Transverse colon (tissue), 4 donors: Measurements from ENCODE around the gene TBX5. TPM values are rescaled to one million over a fixed set of nuclear protein-coding genes. Genes with fewer than 3 reads are reported as not detected.

Experiments used
- DNase-seq: peaks from one replicate; pipeline ENCODE4 v3.0.0-alpha.2; 2019
- H3K27ac ChIP-seq, 4 donors: fragments of 200-600 bp; sonication (generic); 2 replicates each; pipeline ENCODE4 v1.5.1; 2016 to 2018; ENCODE audit warnings: inconsistent platforms in 4 of 4
- H3K27me3 ChIP-seq: fragments of 200-600 bp; sonication (generic); 2 replicates; pipeline ENCODE4 v1.5.1; 2017; ENCODE audit warnings: inconsistent platforms
- H3K36me3 ChIP-seq, 4 donors: fragments of 200-600 bp; sonication (generic); 2 replicates each; pipeline ENCODE4 v1.5.1; 2017 to 2019; ENCODE audit warnings: inconsistent platforms in 4 of 4
- H3K4me1 ChIP-seq, 4 donors: fragments of 200-600 bp; sonication (generic); 2 replicates each; pipeline ENCODE4 v1.5.1; 2017 to 2020; ENCODE audit warnings: inconsistent platforms in 4 of 4
- H3K4me3 ChIP-seq, 4 donors: fragments of 200-600 bp; sonication (generic); 1 replicate in 1 of 4; 2 replicates in 3 of 4; pipeline versions ENCODE4 v1.5.1 to v1.6.1; 2017 to 2019; ENCODE audit warnings: inconsistent platforms in 4 of 4
- H3K9me3 ChIP-seq, 2 donors: fragments of 200-600 bp; sonication (generic); 2 replicates each; pipeline ENCODE4 v1.5.1; 2017 to 2019; ENCODE audit warnings: inconsistent platforms in 2 of 2
- EP300 ChIP-seq: sonication (generic); formaldehyde crosslinking; IDR thresholded peaks from one replicate; pipeline ENCODE4 v1.6.1; 2017; ENCODE audit warnings: antibody characterized with exemption, low read depth
- POLR2A ChIP-seq: fragments of 450-650 bp; IDR thresholded peaks from one replicate; pipeline ENCODE4 v1.6.1; 2016; ENCODE audit warnings: antibody characterized with exemption, mild to moderate bottlenecking, moderate library complexity
- POLR2AphosphoS5 ChIP-seq, 3 donors: sonication (generic); formaldehyde crosslinking; IDR thresholded peaks; one replicate each; pipeline ENCODE4 v1.6.1; 2016; ENCODE audit warnings: antibody characterized with exemption in 3 of 3
- WGBS, 2 donors: methylation state at CpG; one replicate each; pipeline ENCODE4 v1.1.5; 2018; ENCODE audit warnings: low coverage in 1 of 2; 5-methylcytosine and 5-hydroxymethylcytosine counted together
- in situ Hi-C, 4 donors: fragments of 200-750 bp; cut with MboI; loops; one replicate each; pipeline versions ENCODE4 v1.15.0 to v1.15.1; 2017; ENCODE audit warnings: low sequenced_read_pairs in 3 of 4, low pct_ligation_motif_present in 1 of 4, low pct_unique_long_range_greater_than_20kb in 1 of 4
- intact Hi-C: fragments of 100-400 bp; cut with DNase I; formaldehyde crosslinking; loops from one replicate; pipeline ENCODE4 v1.15.1; 2023; ENCODE audit warnings: low total_unique reads
- total RNA-seq, 4 donors: library from RNA; depleted of rRNA; stranded (reverse); fragments of >200 nt; gene quantifications; one replicate each; pipeline ENCODE4 v1.1.0, GENCODE V29; 2016
- TF ChIP-seq, protein P1 (sequence below), 5 experiments: fragments of 200-600 bp in 3 of 5; fragments of 450-650 bp in 2 of 5; sonication (generic) in 3 of 5; IDR thresholded peaks; 1 replicate in 2 of 5; 2 replicates in 3 of 5; pipeline ENCODE4 v1.5.1; 2016 to 2017; ENCODE audit warnings: antibody characterized with exemption in 5 of 5, inconsistent platforms in 3 of 5, mild to moderate bottlenecking in 2 of 5, moderate library complexity in 1 of 5

TBX5 gene
- total RNA-seq, 4 donors from 2014 or later: not detected

- Histone ChIP-seq H3K27ac (no peak overlapping the region), H3K36me3 (no peaks in the 10 kb centered on the region), H3K27me3 (peaks cover 3% of the 10 kb centered on the region), H3K4me3 (no peak overlapping the region), H3K4me1 (no peaks in the 10 kb centered on the region), H3K9me3 (no peaks in the 10 kb centered on the region)
- intact Hi-C loops (no loop called here), in situ Hi-C loops (no loop called here)
- no peak for DNase-seq
- 53 to 70% methylated on average over 3 to 4 of the region's 4 CpGs for WGBS, 2 donors
- TF ChIP-seq POLR2A (no peak), POLR2AphosphoS5 (IDR thresholded peaks at IDR 0.05) (no peak), EP300 (no peak)
- TF ChIP-seq, protein P1, sequence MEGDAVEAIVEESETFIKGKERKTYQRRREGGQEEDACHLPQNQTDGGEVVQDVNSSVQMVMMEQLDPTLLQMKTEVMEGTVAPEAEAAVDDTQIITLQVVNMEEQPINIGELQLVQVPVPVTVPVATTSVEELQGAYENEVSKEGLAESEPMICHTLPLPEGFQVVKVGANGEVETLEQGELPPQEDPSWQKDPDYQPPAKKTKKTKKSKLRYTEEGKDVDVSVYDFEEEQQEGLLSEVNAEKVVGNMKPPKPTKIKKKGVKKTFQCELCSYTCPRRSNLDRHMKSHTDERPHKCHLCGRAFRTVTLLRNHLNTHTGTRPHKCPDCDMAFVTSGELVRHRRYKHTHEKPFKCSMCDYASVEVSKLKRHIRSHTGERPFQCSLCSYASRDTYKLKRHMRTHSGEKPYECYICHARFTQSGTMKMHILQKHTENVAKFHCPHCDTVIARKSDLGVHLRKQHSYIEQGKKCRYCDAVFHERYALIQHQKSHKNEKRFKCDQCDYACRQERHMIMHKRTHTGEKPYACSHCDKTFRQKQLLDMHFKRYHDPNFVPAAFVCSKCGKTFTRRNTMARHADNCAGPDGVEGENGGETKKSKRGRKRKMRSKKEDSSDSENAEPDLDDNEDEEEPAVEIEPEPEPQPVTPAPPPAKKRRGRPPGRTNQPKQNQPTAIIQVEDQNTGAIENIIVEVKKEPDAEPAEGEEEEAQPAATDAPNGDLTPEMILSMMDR (IDR thresholded peaks at IDR 0.05): no peak
Measured at GRCh38 chr12:114343585-114344302, 62.2 kb downstream of the TBX5 start.

DNA sequence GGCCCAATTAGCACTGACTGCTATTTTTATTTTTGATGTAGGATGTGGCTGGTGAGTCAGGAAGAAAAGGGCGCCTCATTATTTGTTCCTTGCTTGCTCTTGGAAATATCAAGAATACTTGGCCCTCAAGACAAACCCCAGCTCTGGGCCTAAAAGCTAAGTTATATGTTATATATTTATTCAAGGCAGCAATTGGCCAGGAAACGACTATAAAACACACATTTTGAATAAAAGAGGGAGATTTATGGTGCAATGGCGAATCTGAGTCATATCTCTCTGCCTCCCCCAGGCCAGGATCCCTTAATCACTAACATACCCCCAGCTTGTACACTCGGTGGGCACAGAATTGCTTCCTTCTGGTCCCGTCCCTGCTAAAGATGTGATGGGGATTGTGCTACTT is 63.3 kb downstream of the TBX5 start:
- intact Hi-C loops: loop anchor here (1.0 kb wide), 1 partner anchor 17 kb away; no protein-coding TSS in a partner anchor
- no peak for TF ChIP-seq POLR2A

GRCh38 chr12:114341635-114342034 is 64.3 kb downstream of the TBX5 start:
- WGBS, 2 donors: 77 to 78% methylated on average over 4 to 6 of the region's 6 CpGs
- H3K27me3 ChIP-seq: peaks cover 3% of the 10 kb centered on the region
- no peak for DNase-seq
- no peaks in the 10 kb centered on the region for H3K36me3 ChIP-seq
- H3K4me3 ChIP-seq: no peak overlapping the region
- in situ Hi-C loops (no loop called here), intact Hi-C loops (loop anchor here (1.0 kb wide), 1 partner anchor 18 kb away; no protein-coding TSS in a partner anchor)
- no peaks in the 10 kb centered on the region for H3K9me3 ChIP-seq
- TF ChIP-seq POLR2AphosphoS5 (IDR thresholded peaks at IDR 0.05) (no peak), POLR2A (no peak), EP300 (no peak)
- TF ChIP-seq, protein P1 (IDR thresholded peaks at IDR 0.05): no peak
- H3K4me1 ChIP-seq: no peaks in the 10 kb centered on the region
- no peak overlapping the region for H3K27ac ChIP-seq

More for the DNA sequence above, 63.3 kb downstream of the TBX5 start:
- no peaks in the 10 kb centered on the region for H3K9me3 ChIP-seq
- in situ Hi-C loops: no loop called here
- no peak overlapping the region for H3K27ac ChIP-seq
- 44 to 45% methylated on average over 4 to 5 of the region's 5 CpGs for WGBS, 2 donors
- peaks cover 3% of the 10 kb centered on the region for H3K27me3 ChIP-seq
- DNase-seq: no peak
- H3K36me3 ChIP-seq: no peaks in the 10 kb centered on the region
- H3K4me1 ChIP-seq: no peaks in the 10 kb centered on the region
- no peak overlapping the region for H3K4me3 ChIP-seq

DNA sequence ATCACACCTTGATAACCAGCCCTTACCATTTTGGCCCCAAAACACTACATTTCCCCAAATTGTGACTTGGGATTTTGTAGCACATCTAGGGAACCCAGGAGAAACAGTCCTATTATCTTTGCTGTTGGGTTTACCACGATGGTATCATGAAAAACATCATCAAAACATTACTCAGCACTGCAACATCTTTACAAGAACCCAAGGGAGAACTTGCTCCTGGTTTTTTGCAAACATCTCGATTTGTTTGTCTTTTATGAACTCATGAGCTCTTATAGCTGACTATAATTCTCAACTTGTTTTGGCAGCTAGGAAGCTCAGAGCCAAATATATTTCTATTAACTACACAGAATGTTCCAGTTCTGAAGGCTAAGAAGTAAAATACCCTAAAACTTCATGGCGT is 65.7 kb downstream of the TBX5 start:
- Histone ChIP-seq H3K27me3 (peaks cover 3% of the 10 kb centered on the region), H3K4me1 (no peaks in the 10 kb centered on the region), H3K9me3 (no peaks in the 10 kb centered on the region), H3K27ac (no peak overlapping the region), H3K4me3 (no peak overlapping the region), H3K36me3 (no peaks in the 10 kb centered on the region)
- TF ChIP-seq POLR2AphosphoS5 (IDR thresholded peaks at IDR 0.05) (no peak), POLR2A (no peak), EP300 (no peak)
- TF ChIP-seq, protein P1 (IDR thresholded peaks at IDR 0.05): no peak
- in situ Hi-C loops (no loop called here), intact Hi-C loops (no loop called here)
- 55 to 57% methylated on average over 3 of the region's 3 CpGs for WGBS, 2 donors
- DNase-seq: no peak
